Measurements from ENCODE around the gene ALOX15B.

The ALOX15B gene

DNA sequence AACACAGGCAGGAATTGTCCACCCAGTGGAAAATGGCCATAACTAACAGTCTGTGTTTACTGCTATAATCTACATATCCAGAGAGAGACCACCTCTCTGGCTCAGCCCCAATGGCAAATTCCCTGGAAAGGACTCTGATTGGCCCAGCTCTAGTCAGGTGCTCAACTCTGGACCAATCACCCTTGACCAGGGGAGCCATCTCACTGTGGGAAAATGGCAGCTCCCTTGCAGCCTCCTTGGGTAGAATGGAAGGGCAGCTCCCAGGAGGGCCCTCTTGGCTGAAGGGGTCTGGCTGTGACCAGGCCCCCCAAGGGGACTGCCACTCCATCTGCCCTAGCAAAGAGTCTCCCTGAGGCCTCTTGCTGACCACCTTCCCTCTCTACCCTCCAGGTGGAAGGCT is 3.1 kb downstream of the ALOX15B start:
- H3K9me3 ChIP-seq (ENCODE audit: control insufficient read depth, insufficient read depth, low read length) = no peaks in the 10 kb centered on the region
- H3K9ac ChIP-seq (ENCODE audit: low read depth, low read length) = no peak overlapping the region
- no peaks in the 10 kb centered on the region for H3K36me3 ChIP-seq (ENCODE audit: insufficient read depth, low read length)
- no peaks in the 10 kb centered on the region for H3K4me1 ChIP-seq (ENCODE audit: insufficient read depth, low read length)

GRCh38 chr17:8044819-8045810 is 6.3 kb downstream of the ALOX15B start:
- Histone ChIP-seq H3K9ac (ENCODE audit: low read depth, low read length) (no peak overlapping the region), H3K9me3 (ENCODE audit: control insufficient read depth, insufficient read depth, low read length) (no peaks in the 10 kb centered on the region), H3K36me3 (ENCODE audit: insufficient read depth, low read length) (no peaks in the 10 kb centered on the region), H3K4me1 (ENCODE audit: insufficient read depth, low read length) (no peaks in the 10 kb centered on the region)

- H3K36me3 ChIP-seq (ENCODE audit: insufficient read depth, low read length) = no peaks in the 10 kb centered on the region
- no peak overlapping the region for H3K9ac ChIP-seq (ENCODE audit: low read depth, low read length)
- no peaks in the 10 kb centered on the region for H3K4me1 ChIP-seq (ENCODE audit: insufficient read depth, low read length)
- no peaks in the 10 kb centered on the region for H3K9me3 ChIP-seq (ENCODE audit: control insufficient read depth, insufficient read depth, low read length)
Observed at GRCh38 chr17:8046306-8046928, 7.6 kb downstream of the ALOX15B start.

DNA sequence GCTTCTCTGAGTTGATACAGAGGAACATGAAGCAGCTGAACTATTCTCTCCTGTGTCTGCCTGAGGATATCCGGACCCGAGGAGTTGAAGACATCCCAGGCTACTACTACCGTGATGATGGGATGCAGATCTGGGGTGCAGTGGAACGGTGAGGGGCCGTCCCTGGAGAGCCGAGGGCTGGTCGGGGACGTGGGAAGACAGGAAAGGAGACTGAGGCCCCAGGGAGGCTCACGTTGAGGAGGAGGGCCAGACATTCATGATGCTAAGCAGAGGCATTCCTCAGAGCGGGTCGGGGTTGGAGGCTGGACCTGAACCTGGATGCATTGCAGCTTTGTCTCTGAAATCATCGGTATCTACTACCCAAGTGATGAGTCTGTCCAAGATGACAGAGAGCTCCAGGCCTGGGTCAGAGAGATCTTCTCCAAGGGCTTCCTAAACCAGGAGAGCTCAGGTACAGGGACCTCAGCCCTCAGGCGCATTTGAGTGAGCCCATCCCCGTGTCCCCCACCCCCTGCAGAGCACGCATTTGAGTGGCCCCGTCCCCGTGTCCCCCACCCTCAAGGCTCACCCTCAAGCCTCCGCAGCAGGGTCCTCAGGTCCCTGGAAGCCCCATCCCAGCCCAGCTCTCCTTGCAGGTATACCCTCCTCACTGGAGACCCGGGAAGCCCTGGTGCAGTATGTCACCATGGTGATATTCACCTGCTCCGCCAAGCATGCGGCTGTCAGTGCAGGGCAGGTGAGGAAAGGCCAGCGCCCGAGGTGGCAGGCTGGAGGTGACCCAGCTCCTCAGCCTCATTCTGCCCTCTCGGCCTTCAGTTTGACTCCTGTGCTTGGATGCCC is 8.3 kb downstream of the ALOX15B start:
- no peaks in the 10 kb centered on the region for H3K9me3 ChIP-seq (ENCODE audit: control insufficient read depth, insufficient read depth, low read length)
- H3K4me1 ChIP-seq (ENCODE audit: insufficient read depth, low read length) = no peaks in the 10 kb centered on the region
- H3K36me3 ChIP-seq (ENCODE audit: insufficient read depth, low read length) = no peaks in the 10 kb centered on the region
- H3K9ac ChIP-seq (ENCODE audit: low read depth, low read length) = no peak overlapping the region

DNA sequence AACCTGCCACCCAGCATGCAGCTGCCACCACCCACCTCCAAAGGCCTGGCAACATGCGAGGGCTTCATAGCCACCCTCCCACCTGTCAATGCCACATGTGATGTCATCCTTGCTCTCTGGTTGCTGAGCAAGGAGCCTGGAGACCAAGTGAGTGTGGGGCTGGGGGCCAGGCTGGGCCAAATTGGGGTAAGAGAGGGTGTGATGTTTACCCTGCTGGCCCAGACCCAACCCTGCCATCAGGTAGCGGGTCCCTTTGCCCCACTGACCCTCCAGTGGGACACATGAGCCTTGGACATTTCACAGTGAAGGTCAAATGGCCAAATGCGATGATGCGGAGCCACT is 8.9 kb downstream of the ALOX15B start:
- no peaks in the 10 kb centered on the region for H3K9me3 ChIP-seq (ENCODE audit: control insufficient read depth, insufficient read depth, low read length)
- no peaks in the 10 kb centered on the region for H3K36me3 ChIP-seq (ENCODE audit: insufficient read depth, low read length)
- H3K9ac ChIP-seq (ENCODE audit: low read depth, low read length) = no peak overlapping the region
- H3K4me1 ChIP-seq (ENCODE audit: insufficient read depth, low read length) = no peaks in the 10 kb centered on the region

GRCh38 chr17:8048236-8048635 is 9.4 kb downstream of the ALOX15B start:
- H3K36me3 ChIP-seq (ENCODE audit: insufficient read depth, low read length) = no peaks in the 10 kb centered on the region
- no peak overlapping the region for H3K9ac ChIP-seq (ENCODE audit: low read depth, low read length)
- no peaks in the 10 kb centered on the region for H3K4me1 ChIP-seq (ENCODE audit: insufficient read depth, low read length)
- no peaks in the 10 kb centered on the region for H3K9me3 ChIP-seq (ENCODE audit: control insufficient read depth, insufficient read depth, low read length)

GRCh38 chr17:8048736-8049135 is 9.9 kb downstream of the ALOX15B start:
- Histone ChIP-seq H3K36me3 (ENCODE audit: insufficient read depth, low read length) (no peaks in the 10 kb centered on the region), H3K4me1 (ENCODE audit: insufficient read depth, low read length) (no peaks in the 10 kb centered on the region), H3K9me3 (ENCODE audit: control insufficient read depth, insufficient read depth, low read length) (no peaks in the 10 kb centered on the region), H3K9ac (ENCODE audit: low read depth, low read length) (no peak overlapping the region)

- Histone ChIP-seq H3K9ac (ENCODE audit: low read depth, low read length) (no peak overlapping the region), H3K36me3 (ENCODE audit: insufficient read depth, low read length) (no peaks in the 10 kb centered on the region)
Observed at GRCh38 chr17:8051831-8052230, 13.0 kb downstream of the ALOX15B start.

DNA sequence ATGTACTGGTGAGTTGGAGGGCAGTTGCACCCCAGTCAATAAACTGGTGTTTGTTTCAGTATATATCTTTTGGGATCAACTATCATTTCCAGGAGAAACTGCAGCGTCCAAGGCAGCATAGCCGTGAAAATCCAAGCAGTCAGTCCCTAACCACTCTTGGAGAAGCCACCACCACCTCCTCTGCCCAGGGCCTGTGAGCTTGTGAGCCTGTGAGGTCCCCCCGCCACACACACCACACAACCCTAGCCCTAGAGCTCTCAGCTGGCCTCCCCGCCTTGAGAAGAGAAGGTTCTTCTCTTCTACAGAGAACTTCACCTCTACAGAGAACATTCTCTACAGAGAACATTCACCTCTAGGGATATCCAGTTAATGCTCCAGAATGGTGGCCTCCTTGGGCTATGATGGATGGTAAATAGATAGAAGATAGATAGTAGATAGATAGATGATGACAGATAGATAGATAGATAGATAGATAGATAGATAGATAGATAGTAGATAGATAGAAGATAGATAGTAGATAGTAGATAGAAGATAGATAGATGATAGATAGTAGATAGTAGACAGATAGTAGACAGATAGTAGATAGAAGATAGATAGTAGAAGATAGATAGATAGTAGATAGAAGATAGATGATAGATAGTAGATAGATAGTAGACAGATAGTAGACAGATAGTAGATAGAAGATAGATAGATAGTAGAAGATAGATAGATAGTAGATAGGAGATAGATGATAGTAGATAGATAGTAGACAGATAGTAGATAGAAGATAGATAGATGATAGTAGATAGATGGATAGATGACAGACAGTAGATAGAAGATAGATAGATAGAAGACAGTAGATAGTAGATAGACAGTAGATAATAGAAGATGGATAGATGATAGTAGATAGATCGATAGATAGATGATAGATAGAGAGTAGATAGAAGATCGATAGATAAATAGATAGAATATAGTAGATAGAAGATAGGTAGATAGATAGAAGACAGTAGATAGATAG is 13.7 kb downstream of the ALOX15B start:
- Histone ChIP-seq H3K36me3 (ENCODE audit: insufficient read depth, low read length) (no peaks in the 10 kb centered on the region), H3K9ac (ENCODE audit: low read depth, low read length) (no peak overlapping the region), H3K4me1 (ENCODE audit: insufficient read depth, low read length) (no peaks in the 10 kb centered on the region), H3K9me3 (ENCODE audit: control insufficient read depth, insufficient read depth, low read length) (no peaks in the 10 kb centered on the region)

More at GRCh38 chr17:8051831-8052230, 13.0 kb downstream of the ALOX15B start:
- H3K9me3 ChIP-seq (ENCODE audit: control insufficient read depth, insufficient read depth, low read length) = no peaks in the 10 kb centered on the region
- H3K4me1 ChIP-seq (ENCODE audit: insufficient read depth, low read length) = no peaks in the 10 kb centered on the region

DNA sequence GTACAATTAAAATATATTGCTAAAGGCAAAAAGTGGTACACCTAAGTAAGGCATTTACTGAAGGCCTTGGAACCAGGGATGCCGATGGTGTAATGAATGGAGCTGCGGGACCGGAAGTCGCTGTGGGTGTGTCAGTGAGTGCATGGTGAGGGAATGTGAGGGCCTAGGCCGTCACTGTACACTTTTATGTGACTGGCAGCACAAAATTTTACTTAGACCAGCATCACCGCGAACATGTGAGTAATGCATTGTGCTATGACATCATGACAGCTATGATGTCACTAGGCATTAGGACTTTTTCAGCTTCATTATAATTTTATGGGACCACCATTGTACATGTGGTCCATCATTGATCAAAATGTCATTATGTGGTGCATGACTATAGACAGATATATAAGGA is 14.7 kb downstream of the ALOX15B start:
- H3K4me1 ChIP-seq (ENCODE audit: insufficient read depth, low read length) = no peaks in the 10 kb centered on the region
- no peaks in the 10 kb centered on the region for H3K36me3 ChIP-seq (ENCODE audit: insufficient read depth, low read length)

DNA sequence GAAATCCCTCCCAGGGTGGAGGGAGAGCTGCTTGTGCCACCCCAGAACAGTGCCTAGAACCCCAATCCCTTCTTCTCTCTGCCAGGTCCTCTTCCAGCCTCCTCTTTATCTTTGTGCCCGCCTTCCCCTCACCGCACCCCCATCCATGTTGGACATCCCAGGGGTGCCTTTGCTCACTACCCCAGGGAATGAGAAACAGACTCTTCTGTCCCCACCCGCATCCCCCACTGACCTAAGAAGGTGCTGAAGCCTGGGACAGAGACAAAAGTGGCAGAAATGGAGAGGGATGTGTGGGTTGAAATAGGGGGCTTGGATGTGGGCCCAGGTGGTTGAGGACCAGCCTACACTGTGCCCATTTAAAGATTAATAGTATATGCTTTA is 17.0 kb downstream of the ALOX15B start:
- Histone ChIP-seq H3K9ac (ENCODE audit: low read depth, low read length) (no peak overlapping the region), H3K9me3 (ENCODE audit: control insufficient read depth, insufficient read depth, low read length) (no peaks in the 10 kb centered on the region), H3K4me1 (ENCODE audit: insufficient read depth, low read length) (no peaks in the 10 kb centered on the region; the same call in 1 of the 2 replicates), H3K36me3 (ENCODE audit: insufficient read depth, low read length) (no peaks in the 10 kb centered on the region)

More for the DNA sequence above, 14.7 kb downstream of the ALOX15B start:
- H3K9ac ChIP-seq (ENCODE audit: low read depth, low read length) = no peak overlapping the region
- no peaks in the 10 kb centered on the region for H3K9me3 ChIP-seq (ENCODE audit: control insufficient read depth, insufficient read depth, low read length)

- Histone ChIP-seq H3K9me3 (ENCODE audit: control insufficient read depth, insufficient read depth, low read length) (no peaks in the 10 kb centered on the region), H3K9ac (ENCODE audit: low read depth, low read length) (no peak overlapping the region), H3K36me3 (ENCODE audit: insufficient read depth, low read length) (no peaks in the 10 kb centered on the region), H3K4me1 (ENCODE audit: insufficient read depth, low read length) (no peaks in the 10 kb centered on the region; the same call in 1 of the 2 replicates)
Observed at GRCh38 chr17:8056232-8056975, 17.5 kb downstream of the ALOX15B start.
